ENCODE measurements around the gene RCAN3.
A peak's percentile ranks its signal among the peaks of the same experiment; 100 is the strongest.
"Not testable (repeated sequence)": the region's sequence is repeated elsewhere in the genome, so short reads cannot be mapped to it uniquely, and the experiment has no call there.

Gene RCAN3

GRCh38 chr1:24502709-24503058 is at the start of gene RCAN3:
TSS of gene RCAN3 (plus strand) at chr1:24502836. CDS start at chr1:24514373, 11,537 bp downstream.
- peak within 1 kb of the TSS; percentile 67 for H3K27ac ChIP-seq

GRCh38 chr1:24452922-24453485 is 49.6 kb upstream of the RCAN3 start:
- no peak overlapping the region for H3K27ac ChIP-seq
- no peak for TF ChIP-seq ZFX (IDR thresholded peaks at IDR 0.05; ENCODE audit: borderline replicate concordance)
- TF ChIP-seq, protein P1, sequence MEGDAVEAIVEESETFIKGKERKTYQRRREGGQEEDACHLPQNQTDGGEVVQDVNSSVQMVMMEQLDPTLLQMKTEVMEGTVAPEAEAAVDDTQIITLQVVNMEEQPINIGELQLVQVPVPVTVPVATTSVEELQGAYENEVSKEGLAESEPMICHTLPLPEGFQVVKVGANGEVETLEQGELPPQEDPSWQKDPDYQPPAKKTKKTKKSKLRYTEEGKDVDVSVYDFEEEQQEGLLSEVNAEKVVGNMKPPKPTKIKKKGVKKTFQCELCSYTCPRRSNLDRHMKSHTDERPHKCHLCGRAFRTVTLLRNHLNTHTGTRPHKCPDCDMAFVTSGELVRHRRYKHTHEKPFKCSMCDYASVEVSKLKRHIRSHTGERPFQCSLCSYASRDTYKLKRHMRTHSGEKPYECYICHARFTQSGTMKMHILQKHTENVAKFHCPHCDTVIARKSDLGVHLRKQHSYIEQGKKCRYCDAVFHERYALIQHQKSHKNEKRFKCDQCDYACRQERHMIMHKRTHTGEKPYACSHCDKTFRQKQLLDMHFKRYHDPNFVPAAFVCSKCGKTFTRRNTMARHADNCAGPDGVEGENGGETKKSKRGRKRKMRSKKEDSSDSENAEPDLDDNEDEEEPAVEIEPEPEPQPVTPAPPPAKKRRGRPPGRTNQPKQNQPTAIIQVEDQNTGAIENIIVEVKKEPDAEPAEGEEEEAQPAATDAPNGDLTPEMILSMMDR (IDR thresholded peaks at IDR 0.05): no peak

More at GRCh38 chr1:24502709-24503058, at the start of gene RCAN3:
- TF ChIP-seq ZFX (IDR thresholded peaks at IDR 0.05; ENCODE audit: borderline replicate concordance): no peak
- TF ChIP-seq, protein P1 (IDR thresholded peaks at IDR 0.05): no peak

DNA sequence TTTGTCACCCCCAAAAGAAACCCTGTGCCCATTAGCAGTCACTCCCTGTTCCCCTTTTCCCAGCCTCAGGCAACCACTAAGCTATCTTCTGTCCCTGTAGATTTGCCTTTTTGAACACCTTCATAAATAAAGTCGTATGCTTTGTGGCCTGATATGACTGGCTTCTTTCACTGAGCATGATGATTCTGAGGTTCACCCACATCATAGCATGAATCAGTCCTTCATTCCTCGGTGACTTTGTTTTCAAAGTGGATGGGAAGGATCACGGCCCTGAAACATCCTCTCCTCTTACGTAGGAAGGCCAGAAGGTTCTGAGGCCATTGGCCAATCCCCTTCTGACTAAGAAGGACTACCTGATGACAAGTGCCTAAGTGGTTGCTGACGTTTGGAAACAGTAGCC is 48.0 kb upstream of the RCAN3 start:
- H3K27ac ChIP-seq: no peak overlapping the region
- TF ChIP-seq, protein P1 (IDR thresholded peaks at IDR 0.05): no peak
- TF ChIP-seq ZFX (IDR thresholded peaks at IDR 0.05; ENCODE audit: borderline replicate concordance): no peak

DNA sequence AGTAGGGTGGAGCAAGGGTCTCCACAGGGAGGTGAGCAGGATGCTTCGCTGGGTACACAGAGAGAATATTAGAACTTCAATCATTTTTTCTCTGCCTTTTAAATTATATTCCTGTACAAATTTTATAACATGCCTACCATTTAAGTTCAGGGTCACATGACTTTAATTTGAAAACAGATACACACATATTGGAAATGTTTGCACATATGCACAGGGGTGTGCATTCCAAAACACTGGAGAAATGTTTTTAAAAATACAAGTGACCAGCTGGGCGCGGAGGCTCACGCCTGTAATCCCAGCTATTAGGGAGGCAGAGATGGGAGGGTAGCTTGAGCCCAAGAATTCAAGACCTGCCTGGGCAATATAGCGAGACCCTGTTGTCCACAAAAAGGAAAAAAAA is 47.4 kb upstream of the RCAN3 start:
- TF ChIP-seq ZFX (IDR thresholded peaks at IDR 0.05; ENCODE audit: borderline replicate concordance): no peak
- TF ChIP-seq, protein P1 (IDR thresholded peaks at IDR 0.05): no peak
- H3K27ac ChIP-seq: no peak overlapping the region

DNA sequence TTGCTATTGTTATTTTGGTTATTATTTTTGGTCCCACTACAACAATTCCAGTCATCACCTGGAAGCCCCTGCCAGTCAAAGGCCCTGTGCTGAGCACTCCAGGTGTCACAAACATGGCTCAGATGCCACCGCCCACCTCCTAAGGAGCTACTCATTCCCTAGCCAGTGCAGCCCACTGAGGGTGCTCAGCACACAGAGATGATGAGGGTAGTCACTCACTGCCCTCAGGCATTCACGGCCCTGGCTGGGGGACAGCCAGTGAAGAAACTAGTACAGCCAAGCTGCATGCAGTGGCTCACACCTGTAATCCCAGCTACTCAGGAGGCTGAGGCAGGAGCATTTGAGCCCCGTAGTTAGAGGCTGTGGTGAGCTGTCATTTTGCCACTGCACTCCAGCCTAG is 44.8 kb upstream of the RCAN3 start:
- no peak for TF ChIP-seq ZFX (IDR thresholded peaks at IDR 0.05; ENCODE audit: borderline replicate concordance)
- TF ChIP-seq, protein P1 (IDR thresholded peaks at IDR 0.05): no peak
- no peak overlapping the region for H3K27ac ChIP-seq

DNA sequence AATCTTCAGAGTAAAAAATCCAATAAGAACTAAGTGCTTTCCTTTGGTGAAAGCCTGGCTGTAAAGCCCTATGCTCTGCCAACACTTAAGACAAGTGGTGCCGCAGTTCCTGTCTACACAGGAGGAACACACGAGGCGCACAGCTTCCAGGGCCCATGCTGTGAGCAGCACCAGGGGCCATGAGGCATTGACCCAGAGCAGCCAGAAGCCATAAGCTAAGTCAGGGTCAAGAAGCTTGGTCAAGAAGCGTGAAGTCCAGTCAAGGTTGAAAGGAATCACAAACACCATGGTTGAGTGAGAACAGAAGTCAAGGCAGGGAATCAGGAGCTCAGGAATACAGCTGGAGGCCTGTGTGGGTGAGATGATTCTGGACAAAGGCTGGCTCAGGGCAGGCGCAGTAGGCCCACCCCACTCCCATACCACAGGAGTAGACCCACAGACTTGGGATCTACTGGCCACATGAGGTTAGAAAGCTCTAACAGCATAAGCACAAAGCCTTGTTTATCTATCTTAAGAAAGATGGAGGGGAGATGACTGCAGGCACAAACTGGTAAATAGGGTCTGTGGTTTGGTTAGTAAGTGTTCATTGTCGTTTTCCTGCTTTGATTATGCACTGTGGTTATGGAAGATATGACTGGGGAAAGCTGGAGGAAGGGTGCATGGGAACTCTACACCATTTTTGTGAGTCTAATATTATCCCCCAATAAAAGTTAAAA is 42.9 kb upstream of the RCAN3 start:
- H3K27ac ChIP-seq: no peak overlapping the region
- TF ChIP-seq ZFX (IDR thresholded peaks at IDR 0.05; ENCODE audit: borderline replicate concordance): no peak
- TF ChIP-seq, protein P1 (IDR thresholded peaks at IDR 0.05): no peak

- not testable (repeated sequence) for H3K27ac ChIP-seq
Observed at GRCh38 chr1:24462128-24462527, 40.5 kb upstream of the RCAN3 start.

Data from 22Rv1 (cell line).